AG10803 (cell line): ENCODE results near the gene GNB1L.
A peak's percentile ranks its signal among the peaks of the same experiment; 100 is the strongest.

Experiments
- DNase-seq: peaks from one replicate; pipeline ENCODE4 v3.0.0; 2010; ENCODE audit warnings: low read depth
- H3K4me3 ChIP-seq: 2 replicates; pipeline ENCODE4 v1.5.1; 2011; ENCODE audit warnings: mild to moderate bottlenecking, low read length, control low read depth
- CTCF ChIP-seq: conservative IDR thresholded peaks from 2 replicates; pipeline ENCODE4 v1.5.1; 2011; ENCODE audit warnings: mild to moderate bottlenecking, low read length, control low read depth, inconsistent platforms

GNB1L gene

DNA sequence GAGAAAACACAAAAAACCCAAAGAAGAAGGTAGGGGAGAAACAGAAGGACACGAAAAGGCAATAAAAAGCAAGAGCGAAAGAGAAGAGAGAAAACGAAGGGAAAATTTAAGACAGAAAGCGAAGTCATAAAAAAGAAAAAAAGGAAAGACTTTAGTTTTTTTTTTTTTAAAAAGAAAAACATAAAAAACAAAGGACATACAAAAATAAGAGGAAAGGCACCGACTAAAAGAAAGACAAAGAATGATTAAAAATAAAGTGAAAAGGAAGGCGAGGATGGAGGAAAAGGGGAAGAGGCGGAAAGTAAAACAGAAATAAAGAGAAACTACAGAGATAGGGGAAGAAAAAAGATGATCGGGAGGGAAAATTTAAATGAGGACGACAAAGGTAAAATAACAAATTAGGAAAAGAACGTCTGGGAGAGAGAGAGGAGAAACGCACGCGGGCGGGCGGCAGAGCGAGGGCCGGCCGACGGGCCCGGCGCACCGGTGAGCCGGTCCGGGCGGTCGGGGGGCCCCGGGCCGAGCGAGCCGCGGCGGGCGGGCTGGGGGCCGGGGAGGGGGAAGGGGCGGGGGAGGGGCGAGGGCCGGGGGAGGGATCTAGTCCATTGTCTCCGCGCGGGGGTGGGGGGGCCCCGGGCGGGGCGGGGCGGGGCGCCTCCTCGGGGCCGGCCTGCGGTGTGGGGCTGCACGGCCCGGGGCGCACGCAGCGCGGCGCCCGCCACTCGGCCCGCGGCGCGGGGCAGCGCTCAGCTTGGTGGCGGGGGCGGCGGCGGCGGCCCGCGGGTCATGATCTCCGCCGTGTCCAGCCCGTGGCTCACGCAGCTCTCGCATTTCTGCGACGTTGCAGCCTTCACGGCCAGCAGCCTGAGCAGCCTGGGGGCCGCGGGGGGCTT is 94.4 kb downstream of the GNB1L start, which contains the start of gene TBX1:
Gene TBX1, plus strand, starts transcription at position 721 of the 893 bp plus-strand sequence. Its CDS starts 66 bp downstream, at position 787.
- H3K4me3 ChIP-seq: peak within 1 kb of the TSS; percentile 74
- DNase-seq: no peak

DNA sequence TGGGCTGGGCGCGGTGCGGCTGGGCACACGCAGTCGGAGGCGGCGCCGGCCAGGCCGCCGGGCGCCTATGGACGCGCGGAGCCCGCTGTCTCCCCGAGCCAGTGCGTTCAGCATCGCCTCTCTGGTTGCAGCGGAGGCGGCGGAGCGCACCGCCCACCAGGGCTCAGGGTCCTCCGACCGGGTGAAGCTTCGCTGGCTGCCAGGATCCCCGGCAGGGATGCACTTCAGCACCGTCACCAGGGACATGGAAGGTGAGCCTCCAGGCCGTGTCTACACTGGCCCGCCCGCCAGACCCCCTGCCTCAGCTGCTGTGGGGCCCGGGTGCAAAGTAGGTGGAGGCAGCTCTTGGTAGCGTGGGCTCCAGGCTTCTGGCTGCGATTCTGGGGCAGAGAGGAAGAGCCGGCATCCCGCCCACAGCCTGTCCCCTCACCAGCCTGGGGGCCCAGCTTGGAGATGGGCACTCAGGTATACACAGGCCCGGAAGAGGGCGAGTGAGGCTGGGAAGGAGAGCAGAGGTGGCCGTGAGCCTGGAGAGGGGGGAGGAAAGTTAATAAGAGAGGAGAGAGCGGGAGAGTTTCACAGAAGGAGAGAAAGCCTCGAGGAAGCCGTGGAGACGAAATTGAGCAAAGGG is 95.1 kb downstream of the GNB1L start:
- TF ChIP-seq CTCF: no peak
- peak overlapping the region; percentile 64 for H3K4me3 ChIP-seq
- no peak for DNase-seq

More for the DNA sequence above, 94.4 kb downstream of the GNB1L start, which contains the start of gene TBX1:
- no peak for TF ChIP-seq CTCF

GRCh38 chr22:19758896-19759426 is 95.7 kb downstream of the GNB1L start:
- no peak for TF ChIP-seq CTCF
- no peak for DNase-seq
- H3K4me3 ChIP-seq: peak overlapping the region; percentile 64; the same call in 1 of the 2 replicates

DNA sequence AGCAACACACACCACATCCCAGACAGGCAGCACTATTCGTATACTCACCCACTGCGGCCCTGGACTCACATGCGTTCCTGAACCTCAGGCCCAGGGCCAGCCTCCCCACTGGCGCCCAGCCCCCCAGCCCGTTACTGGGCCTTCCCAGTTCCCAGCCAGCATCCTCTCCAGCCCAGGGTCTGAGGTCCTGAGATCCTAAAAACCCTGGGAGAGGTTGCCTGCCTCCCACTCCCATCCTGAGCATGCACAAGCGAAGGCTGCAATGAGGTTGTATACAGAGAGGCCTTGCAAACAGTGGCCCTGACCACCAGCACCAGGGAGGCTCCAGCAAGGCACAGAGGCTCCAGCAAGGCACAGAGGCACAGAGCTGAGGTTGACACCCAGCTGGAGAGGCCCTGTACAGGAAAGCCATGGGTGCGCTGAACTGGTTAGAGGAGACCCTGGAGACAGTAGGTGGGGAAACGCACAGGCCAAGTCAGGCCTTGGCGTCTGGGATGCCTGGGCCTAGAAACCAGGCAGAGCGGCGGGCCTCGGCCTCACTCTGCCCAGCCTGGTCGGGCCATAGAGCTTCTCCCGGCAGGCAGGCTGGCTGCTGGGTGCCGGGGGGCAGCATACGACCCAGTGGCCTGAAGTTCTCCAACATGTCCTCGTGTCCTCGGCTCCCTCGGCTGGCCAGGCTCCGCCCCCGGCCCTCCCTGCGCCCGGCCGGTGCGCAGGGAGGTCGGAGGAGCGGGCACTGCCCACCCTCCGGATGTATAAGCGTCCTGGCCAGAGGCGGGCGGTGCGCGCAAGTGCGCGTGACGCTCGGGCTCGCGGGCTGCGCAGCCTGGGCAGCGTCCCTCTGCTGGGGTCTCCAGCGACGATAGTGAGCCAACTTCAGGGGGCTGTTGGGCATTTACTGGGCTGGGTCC is 96.4 kb downstream of the GNB1L start:
- no peak for DNase-seq
- TF ChIP-seq CTCF: no peak
- no peak overlapping the region for H3K4me3 ChIP-seq

GRCh38 chr22:19757140-19757984 is 97.3 kb downstream of the GNB1L start:
- peak overlapping the region; percentile 29 for H3K4me3 ChIP-seq
- DNase-seq: no peak
- no peak for TF ChIP-seq CTCF
